Epithelial cell of esophagus (primary cell): ENCODE measurements around the gene DEPDC5.
"Not testable (repeated sequence)": the region's sequence is repeated elsewhere in the genome, so short reads cannot be mapped to it uniquely, and the experiment has no call there.

Source experiments
- DNase-seq: peaks from one replicate; pipeline ENCODE4 v3.0.0; 2010; ENCODE audit warnings: low read depth
- H3K4me3 ChIP-seq: 2 replicates; pipeline ENCODE4 v1.5.1; 2011; ENCODE audit warnings: mild to moderate bottlenecking, low read length, control low read depth
- CTCF ChIP-seq: IDR thresholded peaks from 2 replicates; pipeline ENCODE4 v1.5.1; 2011; ENCODE audit warnings: low read depth, mild to moderate bottlenecking, low read length, control low read depth, inconsistent platforms; ENCODE audit not compliant: insufficient read depth; ENCODE audit errors: missing control alignments

DEPDC5 gene

DNA sequence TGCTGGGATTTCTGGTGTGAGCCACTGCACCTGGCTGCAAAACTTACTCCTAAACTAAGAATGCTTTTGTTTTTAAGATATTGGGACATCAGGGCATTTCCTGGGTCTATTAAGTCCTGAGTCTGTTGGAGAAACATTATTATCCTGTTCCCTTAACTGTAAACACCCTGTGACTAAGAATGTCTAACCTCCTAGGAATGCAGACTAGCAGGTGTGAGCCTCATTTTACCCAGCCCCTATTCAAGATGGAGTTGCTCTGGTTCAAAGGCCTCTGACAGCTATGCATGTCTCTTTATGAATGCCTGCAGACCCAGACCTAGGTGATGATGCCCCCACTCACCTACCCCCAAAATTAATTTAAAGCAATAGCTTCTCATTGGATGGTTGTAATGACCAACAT is 46.2 kb downstream of the DEPDC5 start:
- no peak for TF ChIP-seq CTCF
- H3K4me3 ChIP-seq: no peak overlapping the region
- peak; percentile 96 for DNase-seq

- DNase-seq, H3K4me3 ChIP-seq: not testable (repeated sequence)
Measured at GRCh38 chr22:31800861-31801260, 47.0 kb downstream of the DEPDC5 start.

GRCh38 chr22:31802575-31802974 is 48.8 kb downstream of the DEPDC5 start:
- TF ChIP-seq CTCF: no peak
- H3K4me3 ChIP-seq: no peak overlapping the region
- no peak for DNase-seq

DNA sequence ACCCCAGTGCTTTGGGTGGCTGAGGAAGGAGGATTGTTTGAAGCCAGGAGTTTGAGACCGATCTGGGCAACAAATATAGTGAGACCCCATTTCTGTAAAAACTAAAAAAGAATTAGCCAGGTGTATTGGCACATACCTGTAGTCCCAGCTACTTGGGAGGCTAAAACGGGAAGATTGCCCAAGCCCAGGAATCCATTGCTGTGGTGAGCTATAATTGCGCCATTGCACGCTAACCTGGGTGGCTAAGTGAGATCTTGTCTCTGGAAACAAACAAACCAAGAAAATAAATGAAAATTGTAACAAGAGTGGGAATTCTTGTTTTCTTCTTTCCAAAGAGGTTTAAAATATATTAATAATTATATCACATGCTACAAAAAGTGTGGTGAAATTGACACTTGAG is 52.9 kb downstream of the DEPDC5 start:
- no peak for TF ChIP-seq CTCF

DNA sequence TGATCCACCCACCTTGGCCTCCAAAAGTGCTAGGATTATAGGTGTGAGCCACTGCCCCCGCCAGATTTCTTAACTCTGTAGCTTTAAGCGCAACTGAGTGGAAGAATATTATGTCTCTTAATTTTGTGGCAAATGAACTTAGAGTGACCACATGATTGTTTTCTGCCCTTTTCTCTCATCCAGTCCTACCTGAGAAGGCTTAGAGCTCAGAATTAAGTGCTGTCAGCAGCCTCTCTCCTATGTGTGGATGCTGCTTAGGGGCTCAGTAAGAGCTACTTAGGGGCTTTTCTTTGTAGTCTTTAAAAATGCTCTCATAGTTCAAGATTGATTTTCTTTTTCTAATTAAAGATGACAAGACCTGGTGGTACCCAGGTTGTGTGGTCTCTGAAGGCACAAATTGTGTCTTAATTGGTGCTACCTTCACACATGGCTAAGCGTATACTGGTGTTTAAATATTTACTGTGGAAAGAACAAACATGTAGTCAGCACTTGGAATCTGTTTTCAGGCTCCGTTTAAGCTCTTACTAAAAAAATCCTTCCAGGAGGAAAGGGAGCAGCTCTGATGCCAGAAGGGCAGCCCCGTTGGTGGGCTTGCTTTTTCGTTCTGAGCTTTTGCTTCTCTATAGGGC is 59.3 kb downstream of the DEPDC5 start:
- no peak overlapping the region for H3K4me3 ChIP-seq
- TF ChIP-seq CTCF: no peak
- DNase-seq: no peak

More for the DNA sequence above, 52.9 kb downstream of the DEPDC5 start:
- H3K4me3 ChIP-seq: no peak overlapping the region
- no peak for DNase-seq

GRCh38 chr22:31813898-31814297 is 60.1 kb downstream of the DEPDC5 start:
- H3K4me3 ChIP-seq, DNase-seq: not testable (repeated sequence)

DNA sequence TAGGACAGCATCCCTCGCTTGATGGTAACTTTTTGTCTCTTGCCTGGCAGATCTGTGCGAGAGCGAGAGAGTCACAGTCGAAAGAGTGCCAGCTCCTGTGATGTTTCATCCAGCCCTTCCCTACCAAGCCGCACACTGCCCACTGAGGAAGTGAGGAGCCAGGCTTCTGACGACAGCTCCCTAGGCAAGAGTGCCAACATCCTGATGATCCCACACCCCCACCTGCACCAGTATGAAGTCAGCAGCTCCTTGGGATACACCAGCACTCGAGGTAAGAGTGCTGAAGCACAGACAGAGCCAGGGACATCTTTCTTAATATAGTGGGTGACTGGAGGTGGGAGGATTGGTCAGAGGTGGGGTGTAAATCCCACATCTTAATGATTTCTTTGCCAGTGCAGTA is 61.1 kb downstream of the DEPDC5 start:
- H3K4me3 ChIP-seq: no peak overlapping the region
- TF ChIP-seq CTCF: no peak
- no peak for DNase-seq

GRCh38 chr22:31815383-31815814 is 61.6 kb downstream of the DEPDC5 start:
- not testable (repeated sequence) for DNase-seq, H3K4me3 ChIP-seq

DNA sequence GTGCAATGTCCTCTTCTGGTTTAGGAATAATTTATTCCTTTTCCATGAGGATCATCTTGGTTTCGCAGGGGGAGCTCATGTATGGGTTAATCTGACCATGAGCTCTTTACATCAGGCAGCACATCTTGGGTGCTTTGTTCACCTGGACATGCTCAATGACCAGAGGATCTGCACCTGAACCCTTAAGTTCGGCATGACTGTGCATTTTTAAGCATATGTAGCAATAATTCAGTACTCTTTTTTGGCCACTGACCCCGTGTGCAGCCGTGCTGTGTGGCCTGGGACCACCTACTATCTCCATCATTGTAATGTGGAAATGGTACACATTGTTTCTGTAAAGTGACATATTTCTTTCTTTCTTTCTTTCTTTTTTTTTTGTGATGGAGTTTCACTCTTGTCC is 62.9 kb downstream of the DEPDC5 start:
- no peak for DNase-seq
- H3K4me3 ChIP-seq: no peak overlapping the region
- no peak for TF ChIP-seq CTCF
